ENCODE data around the gene LIMS1.

Gene LIMS1

DNA sequence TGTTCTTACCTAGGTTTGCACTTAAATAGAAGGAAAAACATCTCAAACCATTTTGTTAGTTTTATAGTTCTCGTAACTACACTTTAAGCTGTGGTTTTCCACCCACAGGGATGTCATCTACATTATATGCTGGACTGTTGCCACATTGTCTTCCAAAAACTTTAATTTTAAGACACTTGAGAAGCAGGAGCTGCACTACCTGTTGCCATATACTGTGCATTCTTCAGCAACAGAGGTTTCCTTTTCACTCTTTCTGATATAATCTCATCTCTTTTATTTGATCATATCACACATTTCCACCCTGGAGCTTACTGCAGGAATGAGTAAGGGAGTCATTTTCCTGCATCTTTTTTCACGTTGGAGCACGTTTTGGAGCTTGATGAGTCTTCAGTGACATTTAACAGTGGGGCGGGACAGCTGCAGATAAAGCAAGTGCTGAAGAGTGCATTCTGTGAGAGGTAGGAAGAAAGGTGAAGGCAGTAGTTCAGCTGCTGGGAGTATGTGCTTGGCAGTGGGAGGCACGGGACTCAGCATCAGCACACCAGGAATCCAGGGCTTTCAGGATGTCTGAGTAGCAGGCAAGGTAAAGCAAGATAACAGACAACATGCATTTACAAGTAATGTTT is 3.8 kb downstream of the LIMS1 start:
- H2BK120ac ChIP-seq (ENCODE audit: low read depth, low read length), result no peak overlapping the region
- no peaks in the 10 kb centered on the region for H3K36me3 ChIP-seq (ENCODE audit: control insufficient read depth, insufficient read depth, low read length)
- no peak overlapping the region for H3K4me3 ChIP-seq (ENCODE audit: low read length)
- no peak overlapping the region for H3K23ac ChIP-seq (ENCODE audit: low read length)
- peak; percentile 46 for DNase-seq
- WGBS (ENCODE audit: extremely low coverage, insufficient coverage, low lambda C conversion rate), result no CpG with 5 or more reads among the region's 5 CpGs
- peaks cover 17% of the 10 kb centered on the region for H3K79me1 ChIP-seq (ENCODE audit: low read length)
- H2BK5ac ChIP-seq (ENCODE audit: low read length), result no peak overlapping the region
- H3K79me2 ChIP-seq (ENCODE audit: control insufficient read depth, insufficient read depth, low read length), result peaks cover 58% of the 10 kb centered on the region
- no peak overlapping the region for H3K4me2 ChIP-seq (ENCODE audit: low read length)
- H3K4me1 ChIP-seq (ENCODE audit: control insufficient read depth, low read depth, low read length), result no peaks in the 10 kb centered on the region
- H4K8ac ChIP-seq (ENCODE audit: low read depth, low read length), result no peak overlapping the region
- no peaks in the 10 kb centered on the region for H3K27me3 ChIP-seq (ENCODE audit: insufficient read depth, low read length, poor library complexity)
- H3K9ac ChIP-seq (ENCODE audit: low read length), result no peak overlapping the region
- no peak overlapping the region for H3K27ac ChIP-seq (ENCODE audit: low read depth, low read length)
- no peak overlapping the region for H3K18ac ChIP-seq (ENCODE audit: low read length)
- no peak overlapping the region for H3K4ac ChIP-seq (ENCODE audit: low read depth, low read length)
- H2AK5ac ChIP-seq (ENCODE audit: low read length), result no peak overlapping the region
- no peak overlapping the region for H4K5ac ChIP-seq (ENCODE audit: low read length)
- H3K56ac ChIP-seq (ENCODE audit: low read length), result no peak overlapping the region
- H2BK15ac ChIP-seq (replicated peaks; ENCODE audit: low read depth), result no peak overlapping the region

DNA sequence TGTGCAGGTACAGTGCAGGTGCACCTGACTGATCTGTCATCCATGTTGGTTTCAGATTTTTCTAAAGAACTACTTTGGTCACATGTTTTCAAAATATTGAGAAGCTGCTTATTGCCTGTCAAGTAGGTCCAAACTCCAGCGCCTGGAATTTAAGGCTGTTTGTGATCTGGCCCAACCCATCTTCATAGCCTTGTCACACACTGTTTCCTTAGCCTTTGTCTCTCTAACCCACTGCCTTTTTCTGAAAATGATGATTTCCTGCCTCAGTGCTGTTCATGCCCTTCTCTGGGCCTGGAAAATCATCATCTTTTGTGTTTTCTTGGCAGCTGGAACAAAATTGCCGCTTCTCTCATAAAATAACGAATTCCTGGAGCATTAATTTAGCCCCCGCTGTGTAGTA is 7.2 kb downstream of the LIMS1 start:
- Histone ChIP-seq H2BK15ac (replicated peaks; ENCODE audit: low read depth) (no peak overlapping the region), H3K36me3 (ENCODE audit: control insufficient read depth, insufficient read depth, low read length) (no peaks in the 10 kb centered on the region), H4K5ac (ENCODE audit: low read length) (no peak overlapping the region), H3K4ac (ENCODE audit: low read depth, low read length) (no peak overlapping the region), H2BK120ac (ENCODE audit: low read depth, low read length) (no peak overlapping the region), H3K4me2 (ENCODE audit: low read length) (no peak overlapping the region), H3K9ac (ENCODE audit: low read length) (no peak overlapping the region), H3K18ac (ENCODE audit: low read length) (no peak overlapping the region), H3K4me1 (ENCODE audit: control insufficient read depth, low read depth, low read length) (no peaks in the 10 kb centered on the region), H3K4me3 (ENCODE audit: low read length) (no peak overlapping the region), H3K27ac (ENCODE audit: low read depth, low read length) (no peak overlapping the region), H2AK5ac (ENCODE audit: low read length) (no peak overlapping the region), H3K79me2 (ENCODE audit: control insufficient read depth, insufficient read depth, low read length) (peaks cover 46% of the 10 kb centered on the region), H2BK5ac (ENCODE audit: low read length) (no peak overlapping the region), H3K79me1 (ENCODE audit: low read length) (peaks cover 12% of the 10 kb centered on the region), H3K56ac (ENCODE audit: low read length) (no peak overlapping the region), H4K8ac (ENCODE audit: low read depth, low read length) (no peak overlapping the region), H3K23ac (ENCODE audit: low read length) (no peak overlapping the region), H3K27me3 (ENCODE audit: insufficient read depth, low read length, poor library complexity) (no peaks in the 10 kb centered on the region)
- no CpG with 5 or more reads among the region's 4 CpGs for WGBS (ENCODE audit: extremely low coverage, insufficient coverage, low lambda C conversion rate)
- no peak for DNase-seq

DNA sequence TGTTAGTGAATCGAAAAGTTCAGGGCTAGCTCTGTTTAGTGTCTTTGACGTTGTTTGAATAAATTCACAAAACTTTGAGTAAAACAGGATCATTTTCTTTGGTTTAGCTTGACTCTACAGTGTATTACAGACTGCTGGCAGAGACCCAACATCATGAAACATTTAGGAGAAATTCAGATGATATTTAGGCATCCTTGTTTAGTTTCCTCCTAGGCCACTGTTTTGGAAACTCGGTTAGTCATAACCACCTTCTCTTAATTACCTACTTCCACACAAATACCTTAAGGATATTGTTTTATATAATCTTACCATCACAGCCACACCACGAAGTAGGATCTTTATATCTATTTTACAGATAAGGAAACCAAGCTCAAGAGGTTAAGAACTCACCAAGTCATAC is 7.8 kb downstream of the LIMS1 start:
- Histone ChIP-seq H3K27ac (ENCODE audit: low read depth, low read length) (no peak overlapping the region), H3K4ac (ENCODE audit: low read depth, low read length) (no peak overlapping the region), H3K18ac (ENCODE audit: low read length) (no peak overlapping the region), H2BK15ac (replicated peaks; ENCODE audit: low read depth) (no peak overlapping the region), H2AK5ac (ENCODE audit: low read length) (no peak overlapping the region), H3K56ac (ENCODE audit: low read length) (no peak overlapping the region), H2BK5ac (ENCODE audit: low read length) (no peak overlapping the region), H3K4me1 (ENCODE audit: control insufficient read depth, low read depth, low read length) (no peaks in the 10 kb centered on the region), H4K5ac (ENCODE audit: low read length) (no peak overlapping the region), H4K8ac (ENCODE audit: low read depth, low read length) (no peak overlapping the region), H3K4me2 (ENCODE audit: low read length) (no peak overlapping the region), H3K27me3 (ENCODE audit: insufficient read depth, low read length, poor library complexity) (no peaks in the 10 kb centered on the region), H3K9ac (ENCODE audit: low read length) (no peak overlapping the region), H3K79me1 (ENCODE audit: low read length) (peaks cover 12% of the 10 kb centered on the region), H3K23ac (ENCODE audit: low read length) (no peak overlapping the region), H2BK120ac (ENCODE audit: low read depth, low read length) (no peak overlapping the region), H3K36me3 (ENCODE audit: control insufficient read depth, insufficient read depth, low read length) (no peaks in the 10 kb centered on the region), H3K4me3 (ENCODE audit: low read length) (no peak overlapping the region), H3K79me2 (ENCODE audit: control insufficient read depth, insufficient read depth, low read length) (peaks cover 42% of the 10 kb centered on the region)
- no peak for DNase-seq
- WGBS (ENCODE audit: extremely low coverage, insufficient coverage, low lambda C conversion rate), result no CpG with 5 or more reads among the region's 4 CpGs

DNA sequence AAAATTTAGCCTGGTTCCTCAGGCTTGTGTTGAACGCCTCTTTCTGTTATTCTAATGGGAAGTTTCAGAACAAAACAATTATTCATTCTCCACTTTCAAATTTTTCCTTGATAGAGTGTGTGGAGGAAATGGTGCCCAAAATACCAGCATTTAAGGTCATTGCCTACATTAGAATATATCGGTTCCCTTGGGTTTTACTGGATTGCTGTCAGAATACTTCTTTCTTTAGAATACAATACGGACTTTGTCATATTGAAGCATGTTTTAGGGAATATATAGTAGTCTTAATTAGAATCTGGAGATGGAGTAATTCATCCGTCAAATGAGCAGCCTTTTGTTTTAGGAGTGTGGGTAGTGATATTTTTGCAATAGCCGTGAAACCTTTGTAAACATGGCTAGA is 13.3 kb downstream of the LIMS1 start:
- no peaks in the 10 kb centered on the region for H3K36me3 ChIP-seq (ENCODE audit: control insufficient read depth, insufficient read depth, low read length)
- no peak overlapping the region for H2BK15ac ChIP-seq (replicated peaks; ENCODE audit: low read depth)
- no peak overlapping the region for H4K5ac ChIP-seq (ENCODE audit: low read length)
- no peaks in the 10 kb centered on the region for H3K27me3 ChIP-seq (ENCODE audit: insufficient read depth, low read length, poor library complexity)
- H3K79me2 ChIP-seq (ENCODE audit: control insufficient read depth, insufficient read depth, low read length), result peaks cover 13% of the 10 kb centered on the region
- H3K4me1 ChIP-seq (ENCODE audit: control insufficient read depth, low read depth, low read length), result no peaks in the 10 kb centered on the region
- H3K4ac ChIP-seq (ENCODE audit: low read depth, low read length), result no peak overlapping the region
- no CpG with 5 or more reads among the region's 5 CpGs for WGBS (ENCODE audit: extremely low coverage, insufficient coverage, low lambda C conversion rate)
- no peak overlapping the region for H4K8ac ChIP-seq (ENCODE audit: low read depth, low read length)
- no peak overlapping the region for H3K4me2 ChIP-seq (ENCODE audit: low read length)
- H3K18ac ChIP-seq (ENCODE audit: low read length), result no peak overlapping the region
- peaks cover 9% of the 10 kb centered on the region for H3K79me1 ChIP-seq (ENCODE audit: low read length)
- no peak overlapping the region for H2BK120ac ChIP-seq (ENCODE audit: low read depth, low read length)
- no peak overlapping the region for H2BK5ac ChIP-seq (ENCODE audit: low read length)
- no peak overlapping the region for H3K23ac ChIP-seq (ENCODE audit: low read length)
- DNase-seq, result no peak
- no peak overlapping the region for H3K27ac ChIP-seq (ENCODE audit: low read depth, low read length)
- no peak overlapping the region for H3K56ac ChIP-seq (ENCODE audit: low read length)
- no peak overlapping the region for H3K4me3 ChIP-seq (ENCODE audit: low read length)
- no peak overlapping the region for H3K9ac ChIP-seq (ENCODE audit: low read length)
- no peak overlapping the region for H2AK5ac ChIP-seq (ENCODE audit: low read length)

DNA sequence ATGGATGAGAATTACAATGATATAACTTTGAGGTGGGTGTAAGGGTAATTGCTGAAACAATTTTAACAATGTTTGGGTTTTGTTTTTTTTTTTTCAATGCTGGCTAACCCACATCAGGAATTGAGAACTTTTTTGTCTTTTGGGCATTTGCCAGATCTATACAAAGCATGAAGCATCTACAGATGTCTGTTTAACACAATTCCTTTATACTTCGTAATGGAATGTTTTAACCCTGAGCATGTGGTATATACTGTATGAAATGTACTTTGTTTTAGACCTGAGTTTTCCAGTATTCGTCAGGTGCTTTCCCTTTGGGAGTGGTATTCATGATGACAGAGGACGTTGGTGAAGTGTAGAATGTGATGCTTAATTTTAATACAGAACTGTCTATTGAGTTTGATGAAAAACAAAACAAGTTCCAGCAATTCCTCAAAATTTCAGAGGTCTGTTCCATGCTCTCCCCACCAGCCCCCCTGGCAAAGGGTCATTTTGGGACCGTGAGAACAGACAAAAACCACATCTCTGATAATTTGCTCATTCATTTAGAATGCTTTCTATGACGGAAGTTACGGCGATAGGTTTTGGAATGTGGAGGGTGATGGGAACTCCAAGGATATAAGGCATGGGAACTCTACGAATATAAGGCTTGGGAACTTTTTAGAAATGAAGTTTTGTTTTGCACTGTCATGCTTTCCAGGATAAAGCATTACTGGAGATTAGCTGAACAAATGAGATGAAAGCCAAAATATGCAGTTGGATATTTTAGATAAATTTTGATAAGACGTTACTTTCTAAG is 14.1 kb downstream of the LIMS1 start:
- Histone ChIP-seq H3K36me3 (ENCODE audit: control insufficient read depth, insufficient read depth, low read length) (no peaks in the 10 kb centered on the region), H3K4me3 (ENCODE audit: low read length) (no peak overlapping the region), H2BK5ac (ENCODE audit: low read length) (no peak overlapping the region), H3K79me2 (ENCODE audit: control insufficient read depth, insufficient read depth, low read length) (peaks cover 15% of the 10 kb centered on the region), H4K5ac (ENCODE audit: low read length) (no peak overlapping the region), H3K18ac (ENCODE audit: low read length) (no peak overlapping the region), H3K56ac (ENCODE audit: low read length) (no peak overlapping the region), H3K4me1 (ENCODE audit: control insufficient read depth, low read depth, low read length) (no peaks in the 10 kb centered on the region), H2BK15ac (replicated peaks; ENCODE audit: low read depth) (no peak overlapping the region), H2AK5ac (ENCODE audit: low read length) (no peak overlapping the region), H3K4me2 (ENCODE audit: low read length) (no peak overlapping the region), H3K27me3 (ENCODE audit: insufficient read depth, low read length, poor library complexity) (no peaks in the 10 kb centered on the region), H4K8ac (ENCODE audit: low read depth, low read length) (no peak overlapping the region), H3K27ac (ENCODE audit: low read depth, low read length) (no peak overlapping the region), H2BK120ac (ENCODE audit: low read depth, low read length) (no peak overlapping the region), H3K23ac (ENCODE audit: low read length) (no peak overlapping the region), H3K9ac (ENCODE audit: low read length) (no peak overlapping the region), H3K4ac (ENCODE audit: low read depth, low read length) (no peak overlapping the region), H3K79me1 (ENCODE audit: low read length) (peaks cover 11% of the 10 kb centered on the region)
- no peak for DNase-seq
- WGBS (ENCODE audit: extremely low coverage, insufficient coverage, low lambda C conversion rate), result 100% methylated on average over 3 of the region's 9 CpGs
